Sigmoid colon (tissue), 4 donors: ENCODE data around the gene TMF1.

Source experiments
- POLR2A ChIP-seq, 2 donors: fragments of 450-650 bp; IDR thresholded peaks; one replicate each; pipeline ENCODE4 v1.6.1; 2016; ENCODE audit warnings: antibody characterized with exemption in 2 of 2, mild to moderate bottlenecking in 2 of 2, moderate library complexity in 2 of 2
- POLR2AphosphoS5 ChIP-seq, 4 donors: sonication (generic); formaldehyde crosslinking; IDR thresholded peaks; one replicate each; pipeline ENCODE4 v1.6.1; 2017; ENCODE audit warnings: antibody characterized with exemption in 4 of 4
- TF ChIP-seq, protein P1 (sequence below), 4 experiments: fragments of 450-650 bp in 3 of 4; fragments of 200-600 bp in 1 of 4; IDR thresholded peaks; one replicate each; pipeline ENCODE4 v1.5.1; 2016 to 2019; ENCODE audit warnings: antibody characterized with exemption in 4 of 4, mild to moderate bottlenecking in 3 of 4, moderate library complexity in 2 of 4

DNA sequence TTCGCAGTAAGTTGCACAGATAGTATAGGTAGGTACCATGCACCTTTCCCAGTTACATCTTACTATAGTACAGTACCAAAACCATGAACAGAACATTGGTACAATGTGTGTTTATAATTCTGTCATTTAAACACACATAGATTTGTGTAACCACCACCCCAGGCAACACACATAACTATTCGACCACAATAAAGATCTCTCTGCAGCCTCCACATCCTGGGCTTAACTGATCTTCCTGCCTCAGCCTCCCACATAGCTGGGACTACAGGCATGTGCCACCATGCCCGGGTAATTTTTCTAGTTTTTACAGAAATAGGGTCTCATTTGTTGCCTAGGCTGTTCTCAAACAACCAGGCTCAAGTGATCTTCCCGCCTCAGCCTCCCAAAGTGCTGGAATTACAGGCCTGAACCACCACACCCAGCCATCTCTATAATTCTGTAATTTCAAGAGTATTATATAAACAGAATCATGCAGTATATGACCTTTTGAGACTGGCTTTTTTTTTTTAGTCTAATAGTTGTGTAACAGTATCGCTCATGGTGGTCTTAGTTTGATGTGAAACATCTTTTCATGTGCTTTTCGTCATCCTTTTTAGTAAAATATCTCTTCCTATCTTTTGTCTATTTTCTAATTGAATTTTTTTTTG is 13.3 kb upstream of the TMF1 start:
- TF ChIP-seq, protein P1, sequence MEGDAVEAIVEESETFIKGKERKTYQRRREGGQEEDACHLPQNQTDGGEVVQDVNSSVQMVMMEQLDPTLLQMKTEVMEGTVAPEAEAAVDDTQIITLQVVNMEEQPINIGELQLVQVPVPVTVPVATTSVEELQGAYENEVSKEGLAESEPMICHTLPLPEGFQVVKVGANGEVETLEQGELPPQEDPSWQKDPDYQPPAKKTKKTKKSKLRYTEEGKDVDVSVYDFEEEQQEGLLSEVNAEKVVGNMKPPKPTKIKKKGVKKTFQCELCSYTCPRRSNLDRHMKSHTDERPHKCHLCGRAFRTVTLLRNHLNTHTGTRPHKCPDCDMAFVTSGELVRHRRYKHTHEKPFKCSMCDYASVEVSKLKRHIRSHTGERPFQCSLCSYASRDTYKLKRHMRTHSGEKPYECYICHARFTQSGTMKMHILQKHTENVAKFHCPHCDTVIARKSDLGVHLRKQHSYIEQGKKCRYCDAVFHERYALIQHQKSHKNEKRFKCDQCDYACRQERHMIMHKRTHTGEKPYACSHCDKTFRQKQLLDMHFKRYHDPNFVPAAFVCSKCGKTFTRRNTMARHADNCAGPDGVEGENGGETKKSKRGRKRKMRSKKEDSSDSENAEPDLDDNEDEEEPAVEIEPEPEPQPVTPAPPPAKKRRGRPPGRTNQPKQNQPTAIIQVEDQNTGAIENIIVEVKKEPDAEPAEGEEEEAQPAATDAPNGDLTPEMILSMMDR (IDR thresholded peaks at IDR 0.05): no peak
- TF ChIP-seq POLR2AphosphoS5 (IDR thresholded peaks at IDR 0.05): no peak
- no peak for TF ChIP-seq POLR2A (IDR thresholded peaks at IDR 0.05)
